Kidney capillary endothelial cell (primary cell): ENCODE data around the gene TMOD1.
A peak's percentile ranks its signal among the peaks of the same experiment; 100 is the strongest.

Experiments used
- DNase-seq: peaks from one replicate; pipeline ENCODE4 v3.0.0-alpha.2; 2018; ENCODE audit warnings: low spot score

TMOD1 gene

DNA sequence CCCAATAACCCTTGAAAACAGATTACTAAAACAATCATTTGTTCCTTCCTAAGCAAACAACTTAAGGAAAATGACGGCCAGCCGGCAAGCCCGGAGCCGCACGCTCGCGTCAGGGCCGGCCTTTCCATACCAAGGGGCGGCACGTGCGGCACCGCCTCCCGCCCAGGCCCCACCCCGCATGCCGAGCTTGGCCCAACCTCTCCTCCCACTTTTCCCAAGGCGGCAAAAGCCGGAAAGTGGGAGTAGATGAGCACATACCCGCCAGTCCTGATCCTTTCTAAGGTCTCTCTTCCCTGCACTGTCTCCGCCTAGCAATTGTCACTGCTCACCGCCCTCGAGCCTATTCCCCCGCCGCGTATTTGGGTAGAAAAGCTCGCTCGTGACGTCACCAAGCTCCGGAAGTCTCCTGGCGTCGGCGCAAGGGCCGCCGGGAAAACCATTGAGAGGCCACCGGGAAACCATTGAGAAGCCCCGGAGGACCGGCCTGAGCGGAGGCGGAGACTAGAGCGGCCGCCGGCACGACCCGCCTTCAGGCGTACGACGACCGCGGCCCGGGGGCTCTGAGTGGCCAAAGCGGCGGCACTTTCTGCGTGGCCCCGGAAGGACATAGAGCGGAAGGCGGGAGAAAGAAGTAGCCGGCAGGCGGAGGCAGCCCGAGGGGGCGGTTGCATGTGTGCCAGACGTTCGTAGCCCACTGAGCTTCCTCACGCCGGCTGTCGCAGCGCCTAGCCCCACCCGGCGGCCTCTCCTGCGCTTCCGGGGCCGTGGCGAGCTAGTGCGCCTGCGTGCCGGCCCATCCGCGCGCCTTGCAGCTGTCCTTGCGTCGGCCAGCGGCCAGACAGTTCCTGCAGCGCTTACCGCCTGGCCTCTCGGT, 131.8 kb downstream of the TMOD1 start, which contains the start of the genes NCBP1 and TSTD2:
Gene NCBP1, plus strand, starts transcription at position 837 of the 874 bp plus-strand sequence. CDS start 61 bp downstream, outside the sequence.
Gene TSTD2, minus strand, starts transcription at position 384 of the 874 bp plus-strand sequence. CDS start 5,806 bp downstream, outside the sequence.
- DNase-seq, result peak; percentile 96

- DNase-seq, result no peak
Measured at GRCh38 chr9:97633859-97634490, 132.5 kb downstream of the TMOD1 start.

DNA sequence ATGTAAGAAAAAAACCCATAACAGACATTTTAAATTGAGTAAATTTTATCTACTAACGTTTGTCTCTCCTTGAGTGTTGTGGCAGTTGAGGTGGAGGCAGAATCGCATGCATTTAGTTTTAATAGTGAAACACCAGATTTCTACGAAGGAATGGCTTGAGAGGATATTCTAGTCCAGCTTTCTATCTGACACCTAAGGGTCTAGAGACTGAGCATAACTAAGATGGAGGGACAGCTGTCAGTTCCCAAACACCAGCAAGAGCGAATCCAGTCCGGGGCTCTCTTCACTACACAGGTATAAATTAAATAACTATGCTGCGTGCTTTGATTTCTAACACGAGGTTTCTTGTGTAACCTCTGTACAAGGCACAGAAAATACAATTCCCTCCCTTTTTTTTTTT, 133.6 kb downstream of the TMOD1 start:
- no peak for DNase-seq

- no peak for DNase-seq
Measured at GRCh38 chr9:97636903-97637302, 135.4 kb downstream of the TMOD1 start.

DNA sequence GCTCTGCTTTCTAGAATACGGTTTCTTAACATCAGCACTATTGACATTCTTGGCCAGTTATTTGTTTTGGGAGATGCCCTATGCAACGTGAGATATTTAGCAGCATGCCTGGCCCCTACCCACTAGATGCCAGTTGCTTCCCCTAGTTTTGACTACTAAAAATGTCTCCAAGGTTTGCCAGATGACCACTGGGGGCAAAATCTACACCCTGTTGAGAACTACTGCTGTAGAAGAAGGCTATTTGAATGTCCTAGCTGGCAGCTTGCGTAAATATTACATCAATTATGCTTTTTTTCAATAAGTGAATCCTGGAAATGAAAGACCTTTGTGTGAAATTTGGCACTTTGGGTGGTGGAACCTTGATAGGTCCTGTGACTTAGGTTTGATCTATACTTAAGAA, 137.2 kb downstream of the TMOD1 start:
- DNase-seq, result no peak

DNA sequence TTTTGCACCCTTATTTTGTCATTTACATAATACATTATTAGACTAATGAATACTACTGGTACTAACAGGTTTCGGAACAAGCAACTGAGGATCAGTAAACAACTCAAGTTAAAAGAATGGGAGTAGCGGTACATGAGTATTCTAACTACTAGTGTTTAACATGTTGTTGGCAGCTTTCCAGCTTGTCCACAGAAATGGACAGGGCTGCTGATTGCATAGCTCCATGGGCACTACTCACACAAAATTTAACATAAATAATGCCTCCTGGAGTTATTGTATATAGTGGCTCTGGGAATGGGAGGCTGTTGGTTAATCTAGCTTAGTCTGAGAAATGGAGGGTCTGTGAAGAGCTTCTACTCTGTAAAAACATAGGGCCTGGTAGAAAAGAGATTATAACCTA, 138.9 kb downstream of the TMOD1 start:
- DNase-seq, result no peak

DNA sequence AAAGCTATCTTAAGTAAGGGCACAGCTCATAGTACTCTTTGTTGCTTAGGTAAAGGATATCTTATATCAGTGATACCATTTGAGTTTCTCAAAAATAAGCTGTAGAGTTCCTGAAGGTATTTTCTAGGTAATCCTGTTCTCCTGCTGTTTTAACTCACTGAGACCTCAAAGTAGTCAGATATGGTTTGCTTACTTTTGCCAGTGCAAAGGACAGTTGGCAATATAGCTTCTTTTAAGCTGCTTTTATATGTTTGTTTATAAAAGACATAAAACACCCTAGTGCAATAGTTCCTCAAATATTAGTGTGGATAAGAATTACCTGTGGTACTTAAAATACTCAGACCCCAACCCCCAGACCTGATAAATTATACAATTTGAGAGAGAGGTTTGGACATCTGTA, 144.3 kb downstream of the TMOD1 start:
- no peak for DNase-seq

DNA sequence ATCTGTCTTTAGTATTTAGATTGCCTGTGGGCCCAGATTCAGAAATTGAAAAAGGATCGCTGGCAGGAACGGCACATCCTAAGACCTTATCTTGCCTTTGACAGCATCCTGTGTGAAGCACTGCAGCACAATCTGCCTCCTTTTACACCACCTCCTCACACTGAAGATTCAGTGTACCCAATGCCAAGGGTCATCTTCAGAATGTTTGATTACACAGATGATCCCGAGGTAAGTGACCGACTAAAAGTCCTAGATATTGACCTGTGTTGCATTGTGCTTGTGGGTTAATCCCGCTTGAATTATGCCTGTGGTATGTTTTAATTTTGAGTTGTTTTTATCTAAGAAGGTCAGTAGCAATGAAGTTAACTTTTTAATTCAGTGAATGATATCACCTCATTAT, 146.5 kb downstream of the TMOD1 start:
- DNase-seq, result no peak
